ENCODE results near the gene WDR3. TPM values are rescaled to one million over a fixed set of nuclear protein-coding genes. Genes with fewer than 3 reads are reported as not detected.

WDR3 gene
- total RNA-seq, 1 experiment from 2014 or later = 61.4 TPM

DNA sequence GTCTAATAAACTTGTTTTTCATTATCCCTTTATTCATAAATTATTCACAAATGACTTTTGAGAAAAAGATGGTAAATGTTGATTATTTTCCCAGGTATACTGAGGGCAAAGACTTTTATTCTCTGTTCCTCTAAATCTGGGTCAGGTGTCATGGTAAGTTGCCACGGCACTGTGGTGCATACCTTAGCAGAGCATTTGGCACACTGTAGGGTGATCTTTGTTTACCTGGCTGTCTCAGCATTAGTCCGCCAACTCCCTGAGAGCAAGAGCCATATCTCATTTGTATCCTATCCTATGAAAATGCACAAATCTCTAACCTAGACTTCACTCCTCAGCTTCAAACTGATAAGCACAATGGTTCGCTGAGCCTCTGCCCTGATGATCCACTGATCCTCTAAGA, 25.1 kb upstream of the WDR3 start:
- Histone ChIP-seq H2AK5ac (ENCODE audit: insufficient read length, low read length) (no peak overlapping the region), H2AFZ (ENCODE audit: low read length) (no peak overlapping the region), H3K23me2 (ENCODE audit: insufficient read length, low read depth, low read length, poor library complexity, severe bottlenecking) (no peaks in the 10 kb centered on the region), H2BK120ac (ENCODE audit: low read depth, low read length, poor library complexity, severe bottlenecking) (no peak overlapping the region), H3T11ph (ENCODE audit: low read length) (no peak overlapping the region), H3K4ac (ENCODE audit: low read depth, low read length) (no peak overlapping the region), H3K14ac (ENCODE audit: insufficient read depth, low read length) (no peak overlapping the region), H3K27ac (ENCODE audit: insufficient read length, low read depth, low read length) (no peak overlapping the region), H4K8ac (replicated peaks; ENCODE audit: insufficient read length, low read depth, low read length) (no peak overlapping the region), H2BK15ac (ENCODE audit: low read depth, low read length) (no peak overlapping the region), H2BK12ac (ENCODE audit: insufficient read length, low read depth, low read length) (no peak overlapping the region), H2BK20ac (ENCODE audit: low read depth, low read length, poor library complexity, severe bottlenecking) (no peak overlapping the region), H4K91ac (ENCODE audit: insufficient read length, low read depth, low read length) (no peak overlapping the region), H4K5ac (ENCODE audit: insufficient read length, low read depth, low read length) (no peak overlapping the region), H3K9me3 (ENCODE audit: control insufficient read depth, low read depth, low read length) (no peaks in the 10 kb centered on the region), H3K9ac (ENCODE audit: extremely low read depth, insufficient read length, low read length) (no peak overlapping the region), H3K56ac (ENCODE audit: insufficient read length, low read depth, low read length) (no peak overlapping the region), H2BK5ac (ENCODE audit: insufficient read length, low read length) (no peak overlapping the region), H3K27me3 (ENCODE audit: insufficient read depth, low read length) (no peaks in the 10 kb centered on the region), H3K23ac (ENCODE audit: insufficient read length, low read depth, low read length) (no peak overlapping the region), H4K20me1 (ENCODE audit: control insufficient read depth, insufficient read depth, insufficient read length) (no peaks in the 10 kb centered on the region), H3K4me2 (ENCODE audit: insufficient read depth, insufficient read length, low read length) (no peak overlapping the region), H3K79me1 (ENCODE audit: insufficient read depth, low read depth, low read length, poor library complexity, severe bottlenecking) (no peaks in the 10 kb centered on the region), H3K4me1 (ENCODE audit: insufficient read depth, low read length) (no peaks in the 10 kb centered on the region), H3K79me2 (ENCODE audit: insufficient read depth, low read length) (no peaks in the 10 kb centered on the region), H3K18ac (ENCODE audit: insufficient read length, low read depth, low read length) (no peak overlapping the region)
- Mint-ChIP-seq H3K4me1 (no peaks in the 10 kb centered on the region), H3K27me3 (ENCODE audit: low read depth) (no peaks in the 10 kb centered on the region), H3K27ac (no peak overlapping the region), H3K4me3 (no peak overlapping the region), H3K9me3 (no peaks in the 10 kb centered on the region), H3K36me3 (ENCODE audit: insufficient read depth in 1 of 3, low read depth in 3 of 3) (peaks cover 0 to 48% (median 27%) of the 10 kb centered on the region in 3 experiments; a peak in 6 of 7 replicates)
- no CpG with 5 or more reads among the region's 3 CpGs for WGBS (ENCODE audit: extremely low coverage, insufficient read length, low lambda C conversion rate)
- no peak for DNase-seq
- TF ChIP-seq, protein P1, sequence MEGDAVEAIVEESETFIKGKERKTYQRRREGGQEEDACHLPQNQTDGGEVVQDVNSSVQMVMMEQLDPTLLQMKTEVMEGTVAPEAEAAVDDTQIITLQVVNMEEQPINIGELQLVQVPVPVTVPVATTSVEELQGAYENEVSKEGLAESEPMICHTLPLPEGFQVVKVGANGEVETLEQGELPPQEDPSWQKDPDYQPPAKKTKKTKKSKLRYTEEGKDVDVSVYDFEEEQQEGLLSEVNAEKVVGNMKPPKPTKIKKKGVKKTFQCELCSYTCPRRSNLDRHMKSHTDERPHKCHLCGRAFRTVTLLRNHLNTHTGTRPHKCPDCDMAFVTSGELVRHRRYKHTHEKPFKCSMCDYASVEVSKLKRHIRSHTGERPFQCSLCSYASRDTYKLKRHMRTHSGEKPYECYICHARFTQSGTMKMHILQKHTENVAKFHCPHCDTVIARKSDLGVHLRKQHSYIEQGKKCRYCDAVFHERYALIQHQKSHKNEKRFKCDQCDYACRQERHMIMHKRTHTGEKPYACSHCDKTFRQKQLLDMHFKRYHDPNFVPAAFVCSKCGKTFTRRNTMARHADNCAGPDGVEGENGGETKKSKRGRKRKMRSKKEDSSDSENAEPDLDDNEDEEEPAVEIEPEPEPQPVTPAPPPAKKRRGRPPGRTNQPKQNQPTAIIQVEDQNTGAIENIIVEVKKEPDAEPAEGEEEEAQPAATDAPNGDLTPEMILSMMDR (conservative IDR thresholded peaks at IDR 0.05) = no peak
